HCT116 (cell line): ENCODE data around the gene CCDC74A. TPM values are rescaled to one million over a fixed set of nuclear protein-coding genes. Genes with fewer than 3 reads are reported as not detected.
"Not testable (repeated sequence)": the region's sequence is repeated elsewhere in the genome, so short reads cannot be mapped to it uniquely, and the experiment has no call there.

Source experiments
- ATAC-seq: fragments of 200-7000 bp; cut with Tn5 transposase; 2 replicates; pipeline ENCODE4 v1.9.1; 2020; ENCODE audit warnings: mild to moderate bottlenecking, moderate library complexity
- BruUV-seq: library from RNA; stranded (reverse); fragments of 400-500 nt; replicated peaks from 2 replicates; lab custom pipeline; 2021; lab: Mats Ljungman, UMichigan
- CTCF ChIA-PET: fragments of 300-600 bp; sonication (Branson Sonifier 250); formaldehyde crosslinking; loops from one replicate; lab custom pipeline; 2021; ENCODE audit warnings: antibody characterized with exemption; lab: Charles Lee
- POLR2A ChIA-PET: fragments of 300-600, 350-600 bp; sonication (Branson Sonifier 250); formaldehyde crosslinking; loops from one replicate; lab custom pipeline; 2021; ENCODE audit warnings: antibody characterized with exemption; lab: Charles Lee
- RAD21 ChIA-PET, 2 experiments: fragments of 300-600 bp; sonication (Branson Sonifier 250); formaldehyde crosslinking; loops; one replicate each; lab custom pipeline; 2023; ENCODE audit warnings: low total read pairs in 2 of 2; ENCODE audit not compliant: uncharacterized antibody in 2 of 2, unreplicated experiment in 2 of 2, low non-redundant PET in 1 of 2; lab: Charles Lee
- DNase-seq: peaks from one replicate; pipeline ENCODE4 v3.0.0-alpha.2; 2010; ENCODE audit warnings: low read depth, low spot score
- H2AFZ ChIP-seq: fragments of 200-600 bp; shearing (Covaris generic), sonication (generic); 2 replicates; pipeline ENCODE4 v1.6.1; 2017; ENCODE audit warnings: low read depth, mixed run types, mixed read lengths, antibody characterized with exemption, low read length; ENCODE audit not compliant: poor library complexity, severe bottlenecking
- H3K27ac ChIP-seq: 2 replicates; pipeline ENCODE4 v1.5.1; 2012; ENCODE audit warnings: low read depth, low read length
- H3K27me3 ChIP-seq: fragments of 200-600 bp; sonication (generic); 2 replicates; pipeline ENCODE4 v1.6.1; 2016; ENCODE audit warnings: mixed run types, low read length, mixed read lengths; ENCODE audit not compliant: insufficient read depth
- H3K36me3 ChIP-seq, 2 experiments: fragments of 200-500 bp in 1 of 2; fragments of 200-600 bp in 1 of 2; sonication (Bioruptor generic) in 1 of 2; sonication (generic) in 1 of 2; 2 replicates each; pipeline versions ENCODE4 v1.5.1 to v1.6.1; 2014 to 2016; ENCODE audit warnings: low read length in 2 of 2, inconsistent platforms in 1 of 2, mixed read lengths in 1 of 2, mixed run types in 1 of 2; ENCODE audit not compliant: insufficient read depth in 2 of 2, control insufficient read depth in 1 of 2
- H3K4me1 ChIP-seq, 2 experiments: fragments of 200-600 bp in 1 of 2; sonication (generic) in 1 of 2; 2 replicates each; pipeline versions ENCODE4 v1.5.1 to v1.6.1; 2012 to 2017; ENCODE audit warnings: low read length in 2 of 2, inconsistent platforms in 1 of 2, mild to moderate bottlenecking in 1 of 2, mixed read lengths in 1 of 2, mixed run types in 1 of 2, moderate library complexity in 1 of 2; ENCODE audit not compliant: insufficient read depth in 2 of 2, control insufficient read depth in 1 of 2
- H3K4me2 ChIP-seq: fragments of 200-600 bp; sonication (generic); 2 replicates; pipeline ENCODE4 v1.6.1; 2017; ENCODE audit warnings: mixed run types, low read length, mixed read lengths
- H3K4me3 ChIP-seq, 2 experiments: fragments of 200-600 bp in 1 of 2; sonication (generic) in 1 of 2; replicated peaks in 1 of 2; 2 replicates each; pipeline ENCODE4 v1.5.1; 2011 to 2016; ENCODE audit warnings: low read length in 2 of 2, control low read depth in 1 of 2, low read depth in 1 of 2, mild to moderate bottlenecking in 1 of 2, mixed read lengths in 1 of 2, mixed run types in 1 of 2
- H3K79me2 ChIP-seq: fragments of 200-600 bp; sonication (generic); 2 replicates; pipeline ENCODE4 v1.6.1; 2017; ENCODE audit warnings: mild to moderate bottlenecking, mixed run types, low read length, moderate library complexity, mixed read lengths; ENCODE audit not compliant: insufficient read depth
- H3K9ac ChIP-seq: fragments of 200-600 bp; sonication (generic); 2 replicates; pipeline ENCODE4 v1.6.1; 2016; ENCODE audit warnings: low read length, mixed read lengths
- H3K9me2 ChIP-seq: fragments of 200-600 bp; sonication (generic), shearing (Covaris generic); 2 replicates; pipeline ENCODE4 v1.6.1; 2017; ENCODE audit warnings: mixed run types, mild to moderate bottlenecking, moderate library complexity; ENCODE audit not compliant: insufficient read depth
- H3K9me3 ChIP-seq, 2 experiments: fragments of 200-500 bp in 1 of 2; fragments of 200-600 bp in 1 of 2; sonication (Bioruptor generic) in 1 of 2; sonication (generic) in 1 of 2; 2 replicates each; pipeline ENCODE4 v1.6.1; 2014 to 2017; ENCODE audit warnings: low read length in 2 of 2, mixed read lengths in 2 of 2, inconsistent platforms in 1 of 2, low read depth in 1 of 2, mild to moderate bottlenecking in 1 of 2, mixed run types in 1 of 2, moderate library complexity in 1 of 2; ENCODE audit not compliant: control insufficient read depth in 1 of 2, insufficient read depth in 1 of 2
- H4K20me1 ChIP-seq: fragments of 200-600 bp; sonication (generic), shearing (Covaris generic); 2 replicates; pipeline ENCODE4 v1.6.1; 2017; ENCODE audit warnings: mixed run types, mild to moderate bottlenecking, moderate library complexity; ENCODE audit not compliant: insufficient read depth
- CBX3 ChIP-seq: IDR thresholded peaks from 2 replicates; pipeline ENCODE4 v1.6.1; 2012; ENCODE audit warnings: low read depth
- CEBPB ChIP-seq: IDR thresholded peaks from 2 replicates; pipeline ENCODE4 v1.6.1; 2012; ENCODE audit warnings: low read depth
- CTCF ChIP-seq, 3 experiments: fragments of 200-600 bp in 1 of 3; sonication (generic) in 1 of 3; IDR thresholded peaks in 2 of 3; conservative IDR thresholded peaks in 1 of 3; 2 replicates each; pipeline ENCODE4 v1.5.1; 2012 to 2017; ENCODE audit warnings: low read depth in 2 of 3, low read length in 2 of 3, antibody characterized with exemption in 1 of 3, borderline replicate concordance in 1 of 3, control low read depth in 1 of 3, mild to moderate bottlenecking in 1 of 3, mixed read lengths in 1 of 3, mixed run types in 1 of 3, moderate library complexity in 1 of 3; ENCODE audit not compliant: insufficient read depth in 1 of 3
- EGR1 ChIP-seq: IDR thresholded peaks from 2 replicates; pipeline ENCODE4 v1.6.1; 2012; ENCODE audit warnings: low read depth
- ELF1 ChIP-seq: IDR thresholded peaks from 2 replicates; pipeline ENCODE4 v1.6.1; 2012; ENCODE audit warnings: low read depth, borderline replicate concordance
- EZH2 ChIP-seq: fragments of 200-600 bp; sonication (generic); IDR thresholded peaks from 2 replicates; pipeline ENCODE4 v1.6.1; 2017; ENCODE audit warnings: antibody characterized with exemption, mixed run types
- EZH2phosphoT487 ChIP-seq: fragments of 200-600 bp; IDR thresholded peaks from 2 replicates; pipeline ENCODE4 v1.6.1; 2018; ENCODE audit warnings: antibody characterized with exemption, borderline replicate concordance
- FOSL1 ChIP-seq: IDR thresholded peaks from 2 replicates; pipeline ENCODE4 v1.6.1; 2012; ENCODE audit warnings: low read depth
- POLR2AphosphoS5 ChIP-seq: IDR thresholded peaks from 2 replicates; pipeline ENCODE4 v1.6.1; 2011; ENCODE audit warnings: mild to moderate bottlenecking, low read depth, low read length, moderate library complexity
- RAD21 ChIP-seq: IDR thresholded peaks from 2 replicates; pipeline ENCODE4 v1.6.1; 2012; ENCODE audit warnings: low read depth, mild to moderate bottlenecking
- SIN3A ChIP-seq: IDR thresholded peaks from 2 replicates; pipeline ENCODE4 v1.6.1; 2012; ENCODE audit warnings: low read depth
- SP1 ChIP-seq: IDR thresholded peaks from 2 replicates; pipeline ENCODE4 v1.6.1; 2012; ENCODE audit warnings: low read depth
- SRF ChIP-seq: IDR thresholded peaks from 2 replicates; pipeline ENCODE4 v1.6.1; 2012; ENCODE audit warnings: low read depth
- TCF7L2 ChIP-seq: IDR thresholded peaks from 2 replicates; pipeline ENCODE4 v1.7.0; 2011; ENCODE audit warnings: borderline replicate concordance, inconsistent platforms; ENCODE audit not compliant: insufficient read depth, insufficient read length; ENCODE audit errors: extremely low read depth
- ZFX ChIP-seq: fragments of 450-650 bp; IDR thresholded peaks from 2 replicates; pipeline ENCODE4 v1.6.1; 2017
- intact Hi-C: fragments of 100-400 bp; cut with micrococcal nuclease; formaldehyde crosslinking; loops from 2 replicates; pipeline ENCODE4 v1.10.0; 2022
- total RNA-seq: library from RNA; stranded (reverse); gene quantifications from one replicate; pipeline ENCODE4 v1.2.1, GENCODE V29; 2021; ENCODE audit not compliant: unreplicated experiment

The CCDC74A gene
- total RNA-seq, 1 experiment from 2014 or later = 13.6 TPM

- RAD21 ChIA-PET = no interaction called here
- H3K9me2 ChIP-seq = no peaks in the 10 kb centered on the region
- H3K79me2 ChIP-seq = no peaks in the 10 kb centered on the region
- H3K9me3 ChIP-seq = no peaks in the 10 kb centered on the region
- TF ChIP-seq TCF7L2 = no peak
- TF ChIP-seq POLR2AphosphoS5 = no peak
- TF ChIP-seq SIN3A = no peak
- no peak for TF ChIP-seq EZH2
- TF ChIP-seq SRF = no peak
- no peak for TF ChIP-seq FOSL1
- no peak for TF ChIP-seq RAD21
- TF ChIP-seq EZH2phosphoT487 = no peak
- no peak for TF ChIP-seq ELF1
- no peak for TF ChIP-seq CBX3
- no peak for TF ChIP-seq EGR1
- no peak for TF ChIP-seq CEBPB
- no peak for TF ChIP-seq CTCF (IDR thresholded peaks at IDR 0.05 in 2 of 3, conservative IDR thresholded peaks at IDR 0.05 in 1 of 3; ENCODE audit: borderline replicate concordance in 1 of 3, insufficient read depth in 1 of 3, low read depth in 2 of 3, low read length in 2 of 3)
- TF ChIP-seq ZFX = no peak
- no peak for TF ChIP-seq SP1
- CTCF ChIA-PET = no interaction called here
- H3K4me1 ChIP-seq = no peaks in the 10 kb centered on the region
- no TSS peak for BruUV-seq
- H3K36me3 ChIP-seq = no peaks in the 10 kb centered on the region
- peaks cover 35% of the 10 kb centered on the region for H3K27me3 ChIP-seq
- no peak overlapping the region for H3K9ac ChIP-seq
- no peak overlapping the region for H3K27ac ChIP-seq
- POLR2A ChIA-PET = no interaction called here
- no peak overlapping the region for H2AFZ ChIP-seq
- DNase-seq (no peak), ATAC-seq (no peak)
- H4K20me1 ChIP-seq = no peaks in the 10 kb centered on the region
- H3K4me3 ChIP-seq = no peak overlapping the region
- H3K4me2 ChIP-seq = no peak overlapping the region
- intact Hi-C loops = no loop called here
Measured at GRCh38 chr2:131543385-131543891, 15.8 kb downstream of the CCDC74A start.

GRCh38 chr2:131544006-131544812, 16.5 kb downstream of the CCDC74A start:
- H3K36me3 ChIP-seq, H4K20me1 ChIP-seq, BruUV-seq, ATAC-seq, H3K4me2 ChIP-seq, H3K9me3 ChIP-seq, intact Hi-C loops, H3K27ac ChIP-seq, CTCF ChIA-PET, H3K4me1 ChIP-seq, H2AFZ ChIP-seq, H3K79me2 ChIP-seq, H3K9ac ChIP-seq, RAD21 ChIA-PET, DNase-seq, POLR2A ChIA-PET, H3K9me2 ChIP-seq: not testable (repeated sequence)
- peaks cover 36% of the 10 kb centered on the region for H3K27me3 ChIP-seq
- 0 out of 4 replicates have a peak overlapping the region, but pooled peaks of 1 of the 2 experiments have one; percentile 15 for H3K4me3 ChIP-seq
